GM12875 (cell line): ENCODE measurements around the gene HAVCR2.

Experiments used
- H3K4me3 ChIP-seq: one replicate; pipeline ENCODE4 v1.5.1; 2011; ENCODE audit warnings: low read depth, low read length, control low read depth
- TF ChIP-seq, protein P1 (sequence below): IDR thresholded peaks from 2 replicates; pipeline ENCODE4 v1.5.1; 2011; ENCODE audit warnings: low read depth, mild to moderate bottlenecking, control low read depth, inconsistent platforms, low read length, moderate library complexity, borderline replicate concordance; ENCODE audit not compliant: insufficient read depth

The HAVCR2 gene

DNA sequence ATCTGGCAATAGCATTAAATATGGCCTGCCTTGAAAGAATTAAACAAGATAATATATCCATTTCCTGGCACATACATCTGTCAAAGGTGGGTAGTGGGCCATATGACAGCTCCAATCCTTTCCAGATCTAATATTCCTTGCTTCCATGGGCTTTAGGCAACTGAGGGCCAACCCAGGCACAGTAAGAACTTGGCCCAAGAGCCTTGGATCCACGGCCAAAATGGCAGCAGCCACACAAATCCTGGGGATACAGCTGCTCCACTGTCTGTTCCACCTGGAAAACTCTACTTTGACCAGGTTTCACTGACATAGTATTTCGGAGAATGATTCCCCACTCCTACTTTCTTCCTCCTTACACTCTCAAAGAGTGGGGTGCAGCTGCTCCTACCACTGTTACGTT, 63.2 kb downstream of the HAVCR2 start:
- TF ChIP-seq, protein P1, sequence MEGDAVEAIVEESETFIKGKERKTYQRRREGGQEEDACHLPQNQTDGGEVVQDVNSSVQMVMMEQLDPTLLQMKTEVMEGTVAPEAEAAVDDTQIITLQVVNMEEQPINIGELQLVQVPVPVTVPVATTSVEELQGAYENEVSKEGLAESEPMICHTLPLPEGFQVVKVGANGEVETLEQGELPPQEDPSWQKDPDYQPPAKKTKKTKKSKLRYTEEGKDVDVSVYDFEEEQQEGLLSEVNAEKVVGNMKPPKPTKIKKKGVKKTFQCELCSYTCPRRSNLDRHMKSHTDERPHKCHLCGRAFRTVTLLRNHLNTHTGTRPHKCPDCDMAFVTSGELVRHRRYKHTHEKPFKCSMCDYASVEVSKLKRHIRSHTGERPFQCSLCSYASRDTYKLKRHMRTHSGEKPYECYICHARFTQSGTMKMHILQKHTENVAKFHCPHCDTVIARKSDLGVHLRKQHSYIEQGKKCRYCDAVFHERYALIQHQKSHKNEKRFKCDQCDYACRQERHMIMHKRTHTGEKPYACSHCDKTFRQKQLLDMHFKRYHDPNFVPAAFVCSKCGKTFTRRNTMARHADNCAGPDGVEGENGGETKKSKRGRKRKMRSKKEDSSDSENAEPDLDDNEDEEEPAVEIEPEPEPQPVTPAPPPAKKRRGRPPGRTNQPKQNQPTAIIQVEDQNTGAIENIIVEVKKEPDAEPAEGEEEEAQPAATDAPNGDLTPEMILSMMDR, result no peak
- H3K4me3 ChIP-seq, result no peak overlapping the region

DNA sequence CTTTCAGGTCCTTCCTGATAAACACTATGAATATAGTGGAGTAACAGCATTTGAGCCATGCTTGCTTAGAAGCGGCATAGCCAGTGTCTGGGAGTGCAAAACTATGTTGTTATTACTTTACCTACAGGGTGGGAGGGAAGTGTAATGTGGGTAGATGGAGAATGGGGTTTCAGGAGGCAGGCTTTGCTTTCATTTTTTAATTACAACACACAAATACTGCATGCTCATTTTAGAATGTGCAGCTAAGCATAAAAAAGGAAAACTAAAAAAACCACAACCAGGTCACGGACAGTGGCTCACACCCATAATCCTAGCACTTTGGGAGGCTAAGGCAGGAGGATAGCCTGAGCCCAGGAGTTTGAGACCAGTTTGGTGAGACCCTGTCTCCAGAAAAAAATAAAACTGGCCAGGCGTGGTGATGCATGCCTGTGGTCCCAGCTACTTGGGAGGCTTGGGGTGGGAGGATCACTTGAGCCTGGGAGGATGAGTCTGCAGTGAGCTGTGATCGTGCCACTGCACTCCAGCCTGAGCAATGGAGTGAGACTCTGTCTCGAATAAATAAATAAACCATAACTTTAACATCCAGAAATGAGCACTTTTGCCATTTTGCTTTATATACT, 70.2 kb downstream of the HAVCR2 start:
- TF ChIP-seq, protein P1, result no peak
- no peak overlapping the region for H3K4me3 ChIP-seq
